ENCODE measurements around the gene CEP295NL. TPM values are rescaled to one million over a fixed set of nuclear protein-coding genes. Genes with fewer than 3 reads are reported as not detected.

The CEP295NL gene, protein sequence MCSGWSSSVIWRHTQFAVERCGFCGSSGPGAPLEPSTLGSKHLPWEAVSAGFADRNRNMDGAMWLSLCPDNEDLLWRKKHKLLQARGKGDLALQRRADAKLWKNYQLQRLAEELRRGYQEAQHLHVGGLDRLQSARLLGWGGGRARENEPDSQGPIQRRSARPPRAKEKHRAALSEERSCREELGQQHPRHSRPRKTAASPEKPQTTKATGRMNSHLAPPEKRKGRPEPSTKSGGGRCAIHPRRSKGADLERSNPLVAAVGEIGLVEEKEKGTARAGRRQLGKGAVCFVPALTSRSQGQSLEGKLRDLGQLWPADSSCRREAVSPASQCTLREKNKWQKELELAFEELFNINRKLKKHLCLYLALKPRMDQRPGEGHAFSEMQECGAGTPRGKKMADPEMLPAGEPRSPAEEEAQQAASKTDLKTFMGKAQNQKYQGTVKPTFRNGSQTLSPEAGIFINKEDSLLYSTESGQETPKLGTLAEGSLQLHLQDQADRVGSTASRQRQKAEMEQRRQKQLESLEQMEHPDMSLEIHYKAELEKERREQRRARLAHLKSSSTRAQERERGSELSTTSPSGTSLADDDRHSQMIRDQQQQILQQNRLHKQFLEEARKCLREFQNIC
- total RNA-seq (2016; rRNA removed; fragmentation: Illumina TruSeq; extraction: Trizol) = not detected in 2 replicates
- not detected in 2 replicates for total RNA-seq (2016; cell fraction: cytosol; rRNA removed; fragmentation: Illumina TruSeq; extraction: Trizol; ENCODE audit: low read depth)
- total RNA-seq (2016; cell fraction: insoluble cytoplasmic fraction; rRNA removed; fragmentation: Illumina TruSeq; extraction: Trizol) = 0.06 TPM in 1 of 2 replicates, not detected in the other
- not detected in 2 replicates for total RNA-seq (2016; cell fraction: membrane; rRNA removed; fragmentation: Illumina TruSeq; extraction: Trizol)
- total RNA-seq (2016; cell fraction: nucleus; rRNA removed; fragmentation: Illumina TruSeq; extraction: Trizol) = not detected in 2 replicates
- not detected in 2 replicates for polyA plus RNA-seq (2011; rRNA removed)
- polyA plus RNA-seq (2011; cell fraction: cytosol; rRNA removed) = not detected in 2 replicates
- polyA plus RNA-seq (2011; cell fraction: nucleus; rRNA removed) = 0.14 and 0.31 TPM in 2 replicates
- polyA plus RNA-seq (2012) = 0.07 and 0.13 TPM in 2 replicates
- polyA plus RNA-seq (2016; cell fraction: cytosol; fragmentation: Illumina TruSeq; extraction: Trizol; ENCODE audit: low read depth) = not detected in 2 replicates
- polyA plus RNA-seq (2016; cell fraction: insoluble cytoplasmic fraction; fragmentation: Illumina TruSeq; extraction: Trizol; ENCODE audit: low read depth) = not detected in 2 replicates
- polyA plus RNA-seq (2016; cell fraction: membrane; fragmentation: Illumina TruSeq; extraction: Trizol; ENCODE audit: low read depth) = not detected in 2 replicates
- polyA plus RNA-seq (2016; cell fraction: nucleus; fragmentation: Illumina TruSeq; extraction: Trizol; ENCODE audit: insufficient read depth, low read depth) = not detected in 2 replicates
- polyA minus RNA-seq (2011; rRNA and poly(A)+ RNA removed; ENCODE audit: low replicate concordance) = 1.2 TPM in 1 of 2 replicates, not detected in the other
- not detected in 2 replicates for polyA minus RNA-seq (2011; cell fraction: cytosol; rRNA and poly(A)+ RNA removed)
- polyA minus RNA-seq (2011; cell fraction: nucleus; rRNA and poly(A)+ RNA removed) = 1.5 and 1.6 TPM in 2 replicates
- Bru-seq, nascent RNA = percentile 63 among the genes with signal in this experiment
- percentile 60 among the genes with signal in this experiment for BruChase-seq, experiment 1, labeled RNA remaining after a 6-hour chase
- BruChase-seq, experiment 2, labeled RNA remaining after a 2-hour chase = percentile 64 among the genes with signal in this experiment
- long read RNA-seq, experiment 1 = 0 reads
- long read RNA-seq, experiment 2 = 0 reads

DNA sequence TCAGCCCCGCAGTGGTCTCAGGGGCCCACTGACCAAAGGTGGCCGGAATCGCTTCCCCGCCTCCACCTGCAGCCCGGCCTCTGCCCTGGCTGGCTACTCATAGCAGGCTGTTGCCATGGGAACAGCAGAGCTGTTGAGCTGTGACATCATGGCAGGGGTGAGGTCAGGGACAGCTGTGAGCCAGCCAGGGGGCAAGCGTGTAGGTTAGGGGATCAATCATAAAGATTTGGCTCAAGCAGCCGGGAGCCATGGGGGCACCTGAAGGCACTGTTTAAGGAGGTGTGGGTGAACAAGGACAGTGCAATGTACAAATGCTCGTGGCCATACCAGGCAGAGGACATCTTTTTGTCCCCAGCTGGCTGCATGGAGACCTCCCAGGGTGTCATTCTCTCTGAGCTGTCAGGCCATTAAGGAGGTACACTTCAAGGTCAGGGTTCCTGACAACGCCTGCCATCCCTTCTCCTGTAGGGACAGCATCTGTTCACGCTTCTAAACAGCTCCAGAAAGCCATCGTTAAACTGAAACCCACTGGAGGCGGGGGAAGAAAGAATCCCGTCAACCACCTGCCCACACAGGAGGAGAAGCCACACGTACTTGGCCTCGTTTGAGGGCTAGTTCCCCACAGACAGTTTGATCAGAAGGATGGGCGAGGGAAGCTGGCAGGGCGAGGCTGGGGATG is at the start of gene CEP295NL:
TSS of gene CEP295NL (minus strand) at position 101 of the 679 bp plus-strand sequence. CDS start 1,373 bp downstream, outside the sequence.
- Histone ChIP-seq H3K4me3 (replicated peaks in 1 of 3; ENCODE audit: insufficient read depth in 1 of 3, low read depth in 2 of 3, low read length in 3 of 3) (no peak within 1 kb of the TSS), H4K20me1 (ENCODE audit: insufficient read depth, low read length) (no peaks in the 10 kb centered on the region), H3K36me3 (replicated peaks in 1 of 2; ENCODE audit: control insufficient read depth in 1 of 2, insufficient read depth in 2 of 2, low read length in 2 of 2) (no peaks in the 10 kb centered on the region; a peak in 1 of 5 replicates), H3K4me1 (ENCODE audit: insufficient read depth, low read length) (peaks cover 13% of the 10 kb centered on the region), H2AFZ (ENCODE audit: low read length) (no peak within 1 kb of the TSS), H3K9ac (ENCODE audit: insufficient read depth, low read depth, low read length) (no peak within 1 kb of the TSS), H3K79me2 (ENCODE audit: insufficient read depth, low read length) (no peaks in the 10 kb centered on the region), H3K4me2 (ENCODE audit: low read depth, low read length) (no peak within 1 kb of the TSS), H3K27ac (ENCODE audit: extremely low read length, insufficient read depth, low read length) (no peak within 1 kb of the TSS), H3K9me3 (ENCODE audit: low read length) (no peaks in the 10 kb centered on the region), H3K27me3 (ENCODE audit: control insufficient read depth in 1 of 2, insufficient read depth in 2 of 2, low read length in 2 of 2) (no peaks in the 10 kb centered on the region)
- ChIA-PET POLR2A (interaction anchor here (1.1 kb wide), 1 partner anchor 17 kb away, joined by 3 read pairs; no protein-coding TSS in a partner anchor), CTCF (ENCODE audit: low intra/inter-chr PET ratio, low total read pairs) (no interaction called here)
- DNase-seq (ENCODE audit: low spot score) = peak; percentile 47
- no peak for FAIRE-seq
- BruUV-seq (replicated peaks) = no TSS peak
- WGBS (ENCODE audit: low lambda C conversion rate) = 82% methylated on average over 16 of the region's 17 CpGs
- peak; percentile 61 for ATAC-seq
- intact Hi-C loops (cut with micrococcal nuclease; ENCODE audit: unreplicated experiment) (no loop called here), in situ Hi-C loops (cut with HindIII; ENCODE audit: extremely low pct_ligation_motif_present, low pct_unique_long_range_greater_than_20kb) (no loop called here)
- TF ChIP-seq, protein P1, sequence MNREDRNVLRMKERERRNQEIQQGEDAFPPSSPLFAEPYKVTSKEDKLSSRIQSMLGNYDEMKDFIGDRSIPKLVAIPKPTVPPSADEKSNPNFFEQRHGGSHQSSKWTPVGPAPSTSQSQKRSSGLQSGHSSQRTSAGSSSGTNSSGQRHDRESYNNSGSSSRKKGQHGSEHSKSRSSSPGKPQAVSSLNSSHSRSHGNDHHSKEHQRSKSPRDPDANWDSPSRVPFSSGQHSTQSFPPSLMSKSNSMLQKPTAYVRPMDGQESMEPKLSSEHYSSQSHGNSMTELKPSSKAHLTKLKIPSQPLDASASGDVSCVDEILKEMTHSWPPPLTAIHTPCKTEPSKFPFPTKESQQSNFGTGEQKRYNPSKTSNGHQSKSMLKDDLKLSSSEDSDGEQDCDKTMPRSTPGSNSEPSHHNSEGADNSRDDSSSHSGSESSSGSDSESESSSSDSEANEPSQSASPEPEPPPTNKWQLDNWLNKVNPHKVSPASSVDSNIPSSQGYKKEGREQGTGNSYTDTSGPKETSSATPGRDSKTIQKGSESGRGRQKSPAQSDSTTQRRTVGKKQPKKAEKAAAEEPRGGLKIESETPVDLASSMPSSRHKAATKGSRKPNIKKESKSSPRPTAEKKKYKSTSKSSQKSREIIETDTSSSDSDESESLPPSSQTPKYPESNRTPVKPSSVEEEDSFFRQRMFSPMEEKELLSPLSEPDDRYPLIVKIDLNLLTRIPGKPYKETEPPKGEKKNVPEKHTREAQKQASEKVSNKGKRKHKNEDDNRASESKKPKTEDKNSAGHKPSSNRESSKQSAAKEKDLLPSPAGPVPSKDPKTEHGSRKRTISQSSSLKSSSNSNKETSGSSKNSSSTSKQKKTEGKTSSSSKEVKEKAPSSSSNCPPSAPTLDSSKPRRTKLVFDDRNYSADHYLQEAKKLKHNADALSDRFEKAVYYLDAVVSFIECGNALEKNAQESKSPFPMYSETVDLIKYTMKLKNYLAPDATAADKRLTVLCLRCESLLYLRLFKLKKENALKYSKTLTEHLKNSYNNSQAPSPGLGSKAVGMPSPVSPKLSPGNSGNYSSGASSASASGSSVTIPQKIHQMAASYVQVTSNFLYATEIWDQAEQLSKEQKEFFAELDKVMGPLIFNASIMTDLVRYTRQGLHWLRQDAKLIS (CRISPR knock-in tag; IDR thresholded peaks at IDR 0.05) = no peak
- TF ChIP-seq PHF20 (CRISPR knock-in tag; IDR thresholded peaks at IDR 0.05) (no peak), ATM (IDR thresholded peaks at IDR 0.05; ENCODE audit: borderline replicate concordance) (no peak), ZNF550 (CRISPR knock-in tag; IDR thresholded peaks at IDR 0.05; ENCODE audit: borderline replicate concordance) (no peak), WIZ (CRISPR knock-in tag; IDR thresholded peaks at IDR 0.05) (no peak), JARID2 (CRISPR knock-in tag; IDR thresholded peaks at IDR 0.05; ENCODE audit: insufficient replicate concordance) (no peak)
- TF ChIP-seq, protein P2, sequence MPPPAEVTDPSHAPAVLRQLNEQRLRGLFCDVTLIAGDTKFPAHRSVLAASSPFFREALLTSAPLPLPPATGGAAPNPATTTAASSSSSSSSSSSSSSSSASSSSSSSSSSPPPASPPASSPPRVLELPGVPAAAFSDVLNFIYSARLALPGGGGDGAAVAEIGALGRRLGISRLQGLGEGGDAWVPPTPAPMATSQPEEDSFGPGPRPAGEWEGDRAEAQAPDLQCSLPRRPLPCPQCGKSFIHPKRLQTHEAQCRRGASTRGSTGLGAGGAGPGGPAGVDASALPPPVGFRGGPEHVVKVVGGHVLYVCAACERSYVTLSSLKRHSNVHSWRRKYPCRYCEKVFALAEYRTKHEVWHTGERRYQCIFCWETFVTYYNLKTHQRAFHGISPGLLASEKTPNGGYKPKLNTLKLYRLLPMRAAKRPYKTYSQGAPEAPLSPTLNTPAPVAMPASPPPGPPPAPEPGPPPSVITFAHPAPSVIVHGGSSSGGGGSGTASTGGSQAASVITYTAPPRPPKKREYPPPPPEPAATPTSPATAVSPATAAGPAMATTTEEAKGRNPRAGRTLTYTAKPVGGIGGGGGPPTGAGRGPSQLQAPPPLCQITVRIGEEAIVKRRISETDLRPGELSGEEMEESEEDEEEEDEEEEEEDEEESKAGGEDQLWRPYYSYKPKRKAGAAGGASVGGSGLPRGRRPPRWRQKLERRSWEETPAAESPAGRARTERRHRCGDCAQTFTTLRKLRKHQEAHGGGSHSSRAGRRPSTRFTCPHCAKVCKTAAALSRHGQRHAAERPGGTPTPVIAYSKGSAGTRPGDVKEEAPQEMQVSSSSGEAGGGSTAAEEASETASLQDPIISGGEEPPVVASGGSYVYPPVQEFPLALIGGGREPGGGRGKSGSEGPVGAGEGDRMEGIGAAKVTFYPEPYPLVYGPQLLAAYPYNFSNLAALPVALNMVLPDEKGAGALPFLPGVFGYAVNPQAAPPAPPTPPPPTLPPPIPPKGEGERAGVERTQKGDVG (CRISPR knock-in tag; IDR thresholded peaks at IDR 0.05; ENCODE audit: borderline replicate concordance) = no peak

Data from HepG2 (cell line).